Effector memory CD4-positive, alpha-beta T cell (primary cell): ENCODE results near the gene MSI2.

Source experiments
- DNase-seq, 3 donors: peaks; one replicate each; pipeline ENCODE4 v3.0.0-alpha.2; 2020
- H3K27ac ChIP-seq: 2 replicates; pipeline ENCODE4 v1.7.0; 2013; ENCODE audit warnings: mild to moderate bottlenecking, low read length, moderate library complexity; ENCODE audit not compliant: insufficient read depth, poor library complexity, severe bottlenecking
- H3K27me3 ChIP-seq: replicated peaks from 2 replicates; pipeline ENCODE4 v1.7.0; 2013; ENCODE audit warnings: mild to moderate bottlenecking, low read length; ENCODE audit not compliant: insufficient read depth, control insufficient read depth, poor library complexity, severe bottlenecking
- H3K36me3 ChIP-seq: 2 replicates; pipeline ENCODE4 v1.7.0; 2013; ENCODE audit warnings: mild to moderate bottlenecking, low read length, moderate library complexity; ENCODE audit not compliant: control insufficient read depth, insufficient read depth
- H3K4me1 ChIP-seq: 2 replicates; pipeline ENCODE4 v1.7.0; 2013; ENCODE audit warnings: low read length, mild to moderate bottlenecking; ENCODE audit not compliant: control insufficient read depth, insufficient read depth, poor library complexity, severe bottlenecking
- H3K4me3 ChIP-seq: 2 replicates; pipeline ENCODE4 v1.7.0; 2013; ENCODE audit warnings: low read length, low read depth, mild to moderate bottlenecking; ENCODE audit not compliant: insufficient read depth, poor library complexity, severe bottlenecking
- H3K9me3 ChIP-seq: 2 replicates; pipeline ENCODE4 v1.7.0; 2013; ENCODE audit warnings: mild to moderate bottlenecking, low read length, moderate library complexity; ENCODE audit not compliant: control insufficient read depth

The MSI2 gene

DNA sequence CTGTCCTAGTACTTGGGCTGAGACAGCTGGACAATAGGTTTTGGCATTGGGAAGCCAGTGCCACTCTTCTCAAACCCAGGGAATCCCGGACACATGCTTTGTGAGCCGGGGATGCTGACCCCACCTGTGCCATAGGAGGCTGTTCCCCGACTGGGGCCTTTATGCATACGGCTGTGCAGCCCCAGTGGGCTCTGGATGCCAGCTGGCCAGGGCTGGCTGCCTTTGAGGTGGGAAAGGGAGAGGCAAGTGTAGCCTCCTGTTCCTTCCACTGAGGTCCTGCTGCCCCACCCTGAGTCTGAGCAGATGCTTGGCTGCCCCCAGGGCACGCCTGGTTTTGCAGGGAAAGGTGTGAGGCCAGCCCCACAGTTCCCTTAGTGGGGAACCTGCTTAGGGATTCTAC, 383.1 kb downstream of the MSI2 start:
- Histone ChIP-seq H3K36me3 (peaks cover 4% of the 10 kb centered on the region), H3K27ac (no peak overlapping the region), H3K4me3 (no peak overlapping the region), H3K4me1 (no peaks in the 10 kb centered on the region), H3K9me3 (no peaks in the 10 kb centered on the region), H3K27me3 (no peaks in the 10 kb centered on the region)
- no peak for DNase-seq

GRCh38 chr17:57640079-57640478, 383.8 kb downstream of the MSI2 start:
- no peak for DNase-seq
- Histone ChIP-seq H3K4me3 (no peak overlapping the region), H3K27me3 (no peaks in the 10 kb centered on the region), H3K4me1 (no peaks in the 10 kb centered on the region), H3K36me3 (peaks cover 4% of the 10 kb centered on the region), H3K27ac (no peak overlapping the region), H3K9me3 (no peaks in the 10 kb centered on the region)

GRCh38 chr17:57641761-57642160, 385.4 kb downstream of the MSI2 start:
- DNase-seq: no peak
- Histone ChIP-seq H3K4me1 (no peaks in the 10 kb centered on the region), H3K27ac (no peak overlapping the region), H3K9me3 (no peaks in the 10 kb centered on the region), H3K27me3 (no peaks in the 10 kb centered on the region), H3K4me3 (no peak overlapping the region), H3K36me3 (peaks cover 4% of the 10 kb centered on the region)

- H3K36me3 ChIP-seq: peaks cover 4% of the 10 kb centered on the region
- no peak overlapping the region for H3K4me3 ChIP-seq
Measured at GRCh38 chr17:57643062-57643461, 386.7 kb downstream of the MSI2 start.

DNA sequence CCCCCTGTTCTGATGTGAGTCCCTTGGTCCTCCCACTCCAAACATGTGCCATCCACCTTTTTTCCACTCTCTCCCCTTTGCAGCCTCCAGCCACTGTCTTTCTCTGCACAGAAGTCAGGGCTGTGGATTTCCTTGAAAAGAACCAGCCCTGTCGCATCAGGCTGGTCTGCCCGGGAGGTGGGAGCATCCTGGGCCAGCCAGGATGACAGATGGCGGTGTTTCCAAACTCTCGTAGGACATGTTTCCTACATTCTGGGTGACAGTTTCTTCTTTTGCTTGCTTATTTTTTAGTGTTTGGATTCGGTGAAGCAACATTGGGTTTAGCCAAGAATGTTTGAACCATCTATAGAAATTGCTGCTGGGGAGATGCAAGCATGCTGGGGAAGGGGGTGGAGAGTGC, 388.0 kb downstream of the MSI2 start:
- peaks cover 4% of the 10 kb centered on the region for H3K36me3 ChIP-seq

More at GRCh38 chr17:57643062-57643461, 386.7 kb downstream of the MSI2 start:
- DNase-seq: no peak
- no peaks in the 10 kb centered on the region for H3K9me3 ChIP-seq
- no peak overlapping the region for H3K27ac ChIP-seq
- no peaks in the 10 kb centered on the region for H3K27me3 ChIP-seq
- H3K4me1 ChIP-seq: no peaks in the 10 kb centered on the region

GRCh38 chr17:57645950-57646665, 389.8 kb downstream of the MSI2 start:
- H3K27me3 ChIP-seq: no peaks in the 10 kb centered on the region
- H3K4me3 ChIP-seq: no peak overlapping the region
- DNase-seq: no peak
- no peaks in the 10 kb centered on the region for H3K4me1 ChIP-seq
- H3K27ac ChIP-seq: no peak overlapping the region
- no peaks in the 10 kb centered on the region for H3K9me3 ChIP-seq
- H3K36me3 ChIP-seq: peaks cover 4% of the 10 kb centered on the region

More for the DNA sequence above, 388.0 kb downstream of the MSI2 start:
- Histone ChIP-seq H3K9me3 (no peaks in the 10 kb centered on the region), H3K27ac (no peak overlapping the region), H3K4me3 (no peak overlapping the region), H3K4me1 (no peaks in the 10 kb centered on the region), H3K27me3 (no peaks in the 10 kb centered on the region)
- DNase-seq: no peak

- no peaks in the 10 kb centered on the region for H3K9me3 ChIP-seq
- no peak overlapping the region for H3K27ac ChIP-seq
- DNase-seq: no peak
- no peaks in the 10 kb centered on the region for H3K27me3 ChIP-seq
- no peak overlapping the region for H3K4me3 ChIP-seq
- peaks cover 4% of the 10 kb centered on the region for H3K36me3 ChIP-seq
- no peaks in the 10 kb centered on the region for H3K4me1 ChIP-seq
Measured at GRCh38 chr17:57648720-57649119, 392.4 kb downstream of the MSI2 start.

GRCh38 chr17:57649191-57649590, 392.9 kb downstream of the MSI2 start:
- H3K27me3 ChIP-seq: no peaks in the 10 kb centered on the region
- DNase-seq: no peak

GRCh38 chr17:57649731-57650484, 393.6 kb downstream of the MSI2 start:
- Histone ChIP-seq H3K36me3 (peaks cover 4% of the 10 kb centered on the region), H3K4me3 (no peak overlapping the region), H3K27ac (no peak overlapping the region), H3K9me3 (no peaks in the 10 kb centered on the region), H3K27me3 (no peaks in the 10 kb centered on the region), H3K4me1 (no peaks in the 10 kb centered on the region)
- no peak for DNase-seq

More at GRCh38 chr17:57649191-57649590, 392.9 kb downstream of the MSI2 start:
- no peaks in the 10 kb centered on the region for H3K4me1 ChIP-seq
- no peak overlapping the region for H3K27ac ChIP-seq
- no peak overlapping the region for H3K4me3 ChIP-seq
- H3K9me3 ChIP-seq: no peaks in the 10 kb centered on the region
- H3K36me3 ChIP-seq: peaks cover 4% of the 10 kb centered on the region

DNA sequence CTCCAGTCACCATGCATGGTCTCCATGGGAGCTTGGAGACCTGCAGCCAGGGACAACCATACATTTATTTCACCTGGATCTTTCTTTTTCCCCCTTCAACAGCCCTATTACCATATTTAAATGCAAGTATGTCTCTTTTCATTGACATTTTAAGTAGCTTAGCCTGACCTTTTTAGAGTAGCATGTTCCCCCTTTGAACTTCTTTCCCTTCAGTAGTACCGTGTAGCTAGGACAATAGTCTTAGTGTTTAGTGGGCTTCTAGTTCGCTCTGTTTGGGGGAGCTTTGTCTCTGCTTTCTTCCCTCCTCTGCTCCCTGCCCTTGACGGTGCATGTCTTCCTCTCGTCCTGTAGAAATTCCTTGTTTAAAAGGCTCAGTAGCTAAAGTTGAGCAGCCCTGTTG, 394.2 kb downstream of the MSI2 start:
- no peak for DNase-seq
- H3K4me3 ChIP-seq: no peak overlapping the region
- no peaks in the 10 kb centered on the region for H3K27me3 ChIP-seq
- H3K4me1 ChIP-seq: no peaks in the 10 kb centered on the region
- peaks cover 4% of the 10 kb centered on the region for H3K36me3 ChIP-seq
- no peaks in the 10 kb centered on the region for H3K9me3 ChIP-seq
- H3K27ac ChIP-seq: no peak overlapping the region
